GM21423 (cell line): ENCODE results near the gene HSPBAP1.

Experiments
- ATAC-seq: cut with Tn5 transposase; IDR thresholded peaks from one replicate; pipeline ENCODE4 v1.9.1; 2021; ENCODE audit warnings: mild to moderate bottlenecking, moderate library complexity; ENCODE audit not compliant: unreplicated experiment

HSPBAP1 gene

GRCh38 chr3:122690096-122690495, 103.5 kb downstream of the HSPBAP1 start:
- ATAC-seq, result no peak
